Nephron (organoid): Measurements from ENCODE around the gene RNF6.

Experiments
- H3K27ac Mint-ChIP-seq, 3 experiments: 2 replicates each; pipeline ENCODE4 v1.8.0; 2020; ENCODE audit warnings: mixed read lengths in 3 of 3, mild to moderate bottlenecking in 2 of 3, moderate library complexity in 1 of 3
- H3K27me3 Mint-ChIP-seq: 2 replicates; pipeline ENCODE4 v1.8.0; 2021; ENCODE audit warnings: low read depth, mild to moderate bottlenecking, moderate library complexity, mixed read lengths
- H3K36me3 Mint-ChIP-seq: 2 replicates; pipeline ENCODE4 v1.8.0; 2020; ENCODE audit warnings: low read depth, mixed read lengths
- H3K4me1 Mint-ChIP-seq: 2 replicates; pipeline ENCODE4 v1.8.0; 2020; ENCODE audit warnings: mixed read lengths
- H3K4me3 Mint-ChIP-seq, 3 experiments: 2 replicates each; pipeline ENCODE4 v1.8.0; 2020; ENCODE audit warnings: mild to moderate bottlenecking in 3 of 3, mixed read lengths in 3 of 3, moderate library complexity in 2 of 3
- H3K9me3 Mint-ChIP-seq: 2 replicates; pipeline ENCODE4 v1.8.0; 2020; ENCODE audit warnings: mixed read lengths
- CTCF ChIP-seq, 3 experiments: fragments of 200-600 bp; sonication (generic); IDR thresholded peaks; one replicate each; pipeline ENCODE4 v1.5.0; 2021; ENCODE audit warnings: antibody characterized with exemption in 3 of 3; ENCODE audit not compliant: unreplicated experiment in 3 of 3

The RNF6 gene

GRCh38 chr13:26168237-26168814 is 53.8 kb downstream of the RNF6 start:
- no peak for TF ChIP-seq CTCF (IDR thresholded peaks at IDR 0.05; ENCODE audit: unreplicated experiment in 3 of 3)
- H3K4me3 Mint-ChIP-seq, result no peak overlapping the region
- H3K27me3 Mint-ChIP-seq, result no peaks in the 10 kb centered on the region
- no peaks in the 10 kb centered on the region for H3K9me3 Mint-ChIP-seq
- no peak overlapping the region for H3K27ac Mint-ChIP-seq
- no peaks in the 10 kb centered on the region for H3K4me1 Mint-ChIP-seq
- no peaks in the 10 kb centered on the region for H3K36me3 Mint-ChIP-seq

- no peaks in the 10 kb centered on the region for H3K27me3 Mint-ChIP-seq
- H3K9me3 Mint-ChIP-seq, result no peaks in the 10 kb centered on the region
- H3K36me3 Mint-ChIP-seq, result no peaks in the 10 kb centered on the region
- H3K27ac Mint-ChIP-seq, result no peak overlapping the region
- TF ChIP-seq CTCF (IDR thresholded peaks at IDR 0.05; ENCODE audit: unreplicated experiment in 3 of 3), result no peak
- H3K4me3 Mint-ChIP-seq, result no peak overlapping the region
- H3K4me1 Mint-ChIP-seq, result no peaks in the 10 kb centered on the region
Observed at GRCh38 chr13:26163812-26164211, 58.3 kb downstream of the RNF6 start.
